Fibroblast of villous mesenchyme (primary cell): Measurements from ENCODE around the gene ECHS1. TPM values are rescaled to one million over a fixed set of nuclear protein-coding genes. Genes with fewer than 3 reads are reported as not detected.
"Not testable (repeated sequence)": the region's sequence is repeated elsewhere in the genome, so short reads cannot be mapped to it uniquely, and the experiment has no call there.

Source experiments
- DNase-seq: peaks from one replicate; pipeline ENCODE4 v3.0.0-alpha.2; 2010; ENCODE audit warnings: low read depth
- H3K4me3 ChIP-seq: 2 replicates; pipeline ENCODE4 v1.5.1; 2011; ENCODE audit warnings: low read depth, mild to moderate bottlenecking, low read length
- total RNA-seq: library from RNA; depleted of rRNA; stranded (reverse); fragments of >200 nt; gene quantifications from 2 replicates; pipeline ENCODE4 v1.2.3, GENCODE V29; 2012
- TF ChIP-seq, protein P1 (sequence below): IDR thresholded peaks from 2 replicates; pipeline ENCODE4 v1.5.1; 2012; ENCODE audit warnings: low read depth, mild to moderate bottlenecking, low read length; ENCODE audit not compliant: insufficient read depth

Gene ECHS1
- total RNA-seq, 1 donor = 59.6 TPM

DNA sequence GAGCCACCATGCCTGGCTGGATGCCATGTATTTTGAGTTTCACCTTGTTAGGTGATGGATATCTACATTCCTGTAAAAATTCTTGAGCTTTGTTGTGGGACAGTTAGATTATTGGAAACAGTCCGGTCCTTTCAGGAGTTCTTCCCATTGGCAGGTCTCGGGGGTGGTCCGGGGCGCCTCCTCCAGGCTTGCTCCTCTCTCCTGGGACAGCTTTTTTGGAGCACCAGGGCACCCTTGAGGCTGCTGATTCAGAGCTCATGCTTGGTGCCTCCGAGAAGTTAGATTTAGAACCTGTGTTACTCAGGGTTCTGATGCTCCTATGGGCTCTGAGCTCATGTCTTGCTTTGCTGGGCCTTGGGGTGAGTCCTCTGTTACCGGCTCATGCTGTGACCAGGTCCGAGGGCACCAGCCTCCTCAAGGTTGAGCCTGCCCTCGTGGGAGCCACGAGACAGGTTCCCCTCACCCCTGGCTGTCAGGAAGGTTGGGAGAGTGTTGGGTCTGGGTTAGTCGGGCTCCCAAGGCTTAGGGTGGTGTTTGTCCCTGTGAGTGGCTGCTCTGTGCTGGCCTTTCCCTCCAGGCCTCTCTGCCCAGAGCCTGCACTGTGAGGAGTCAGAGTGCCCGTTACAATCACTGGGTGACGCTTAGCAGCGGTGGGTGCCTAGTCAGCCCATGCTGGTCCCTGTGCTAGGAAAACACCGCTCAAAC is 45.3 kb upstream of the ECHS1 start:
- H3K4me3 ChIP-seq = no peak overlapping the region
- DNase-seq = no peak
- TF ChIP-seq, protein P1, sequence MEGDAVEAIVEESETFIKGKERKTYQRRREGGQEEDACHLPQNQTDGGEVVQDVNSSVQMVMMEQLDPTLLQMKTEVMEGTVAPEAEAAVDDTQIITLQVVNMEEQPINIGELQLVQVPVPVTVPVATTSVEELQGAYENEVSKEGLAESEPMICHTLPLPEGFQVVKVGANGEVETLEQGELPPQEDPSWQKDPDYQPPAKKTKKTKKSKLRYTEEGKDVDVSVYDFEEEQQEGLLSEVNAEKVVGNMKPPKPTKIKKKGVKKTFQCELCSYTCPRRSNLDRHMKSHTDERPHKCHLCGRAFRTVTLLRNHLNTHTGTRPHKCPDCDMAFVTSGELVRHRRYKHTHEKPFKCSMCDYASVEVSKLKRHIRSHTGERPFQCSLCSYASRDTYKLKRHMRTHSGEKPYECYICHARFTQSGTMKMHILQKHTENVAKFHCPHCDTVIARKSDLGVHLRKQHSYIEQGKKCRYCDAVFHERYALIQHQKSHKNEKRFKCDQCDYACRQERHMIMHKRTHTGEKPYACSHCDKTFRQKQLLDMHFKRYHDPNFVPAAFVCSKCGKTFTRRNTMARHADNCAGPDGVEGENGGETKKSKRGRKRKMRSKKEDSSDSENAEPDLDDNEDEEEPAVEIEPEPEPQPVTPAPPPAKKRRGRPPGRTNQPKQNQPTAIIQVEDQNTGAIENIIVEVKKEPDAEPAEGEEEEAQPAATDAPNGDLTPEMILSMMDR = no peak

DNA sequence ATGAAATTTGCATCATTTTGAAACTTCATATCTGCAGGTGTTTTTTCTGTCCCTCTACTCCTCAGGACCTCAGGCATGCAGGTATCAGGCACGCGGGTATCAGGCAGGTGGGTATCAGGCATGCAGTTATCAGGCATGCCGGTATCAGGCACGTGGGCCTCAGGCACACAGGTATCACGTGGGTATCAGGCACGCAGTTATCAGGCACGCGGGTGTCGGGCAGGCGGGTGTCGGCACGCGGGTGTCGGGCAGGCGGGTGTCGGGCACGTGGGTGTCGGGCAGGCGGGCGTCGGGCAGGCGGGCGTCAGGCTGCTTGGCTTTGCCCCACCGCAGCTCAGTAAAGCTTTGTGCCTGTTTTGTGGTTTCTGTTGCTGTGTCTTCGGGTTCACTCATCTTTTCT is 42.6 kb upstream of the ECHS1 start:
- TF ChIP-seq, protein P1 = no peak
- no peak overlapping the region for H3K4me3 ChIP-seq
- DNase-seq = no peak

DNA sequence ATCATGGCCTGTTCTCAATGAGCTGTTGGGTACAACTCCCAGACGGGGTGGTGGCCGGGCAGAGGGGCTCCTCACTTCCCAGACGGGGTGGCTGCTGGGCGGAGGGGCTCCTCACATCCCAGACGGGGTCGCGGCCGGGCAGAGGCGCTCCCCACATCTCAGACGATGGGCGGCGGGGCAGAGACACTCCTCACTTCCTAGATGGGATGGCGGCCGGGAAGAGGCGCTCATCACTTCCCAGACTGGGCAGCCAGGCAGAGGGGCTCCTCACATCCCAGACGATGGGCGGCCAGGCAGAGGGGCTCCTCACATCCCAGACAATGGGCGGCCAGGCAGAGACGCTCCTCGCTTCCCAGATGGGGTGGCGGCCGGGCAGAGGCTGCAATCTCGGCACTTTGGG is 41.2 kb upstream of the ECHS1 start:
- H3K4me3 ChIP-seq, DNase-seq: not testable (repeated sequence)

DNA sequence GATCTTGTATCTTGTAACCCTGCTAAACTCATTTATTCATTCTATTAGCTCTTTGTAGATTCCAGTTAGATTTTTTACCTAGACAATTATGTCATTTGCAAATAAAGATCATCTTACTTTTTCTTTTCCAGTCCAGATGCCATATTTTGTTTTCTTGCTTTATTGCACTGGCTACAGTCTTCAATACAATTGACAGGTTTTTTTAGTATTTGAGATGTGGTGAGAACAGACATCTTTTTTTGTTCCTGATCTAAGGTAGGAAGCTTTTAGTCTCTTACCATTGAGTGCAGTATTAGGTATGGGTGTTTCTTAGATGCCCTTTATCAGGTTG is 39.2 kb upstream of the ECHS1 start:
- no peak overlapping the region for H3K4me3 ChIP-seq
- DNase-seq = no peak
- TF ChIP-seq, protein P1 = no peak

DNA sequence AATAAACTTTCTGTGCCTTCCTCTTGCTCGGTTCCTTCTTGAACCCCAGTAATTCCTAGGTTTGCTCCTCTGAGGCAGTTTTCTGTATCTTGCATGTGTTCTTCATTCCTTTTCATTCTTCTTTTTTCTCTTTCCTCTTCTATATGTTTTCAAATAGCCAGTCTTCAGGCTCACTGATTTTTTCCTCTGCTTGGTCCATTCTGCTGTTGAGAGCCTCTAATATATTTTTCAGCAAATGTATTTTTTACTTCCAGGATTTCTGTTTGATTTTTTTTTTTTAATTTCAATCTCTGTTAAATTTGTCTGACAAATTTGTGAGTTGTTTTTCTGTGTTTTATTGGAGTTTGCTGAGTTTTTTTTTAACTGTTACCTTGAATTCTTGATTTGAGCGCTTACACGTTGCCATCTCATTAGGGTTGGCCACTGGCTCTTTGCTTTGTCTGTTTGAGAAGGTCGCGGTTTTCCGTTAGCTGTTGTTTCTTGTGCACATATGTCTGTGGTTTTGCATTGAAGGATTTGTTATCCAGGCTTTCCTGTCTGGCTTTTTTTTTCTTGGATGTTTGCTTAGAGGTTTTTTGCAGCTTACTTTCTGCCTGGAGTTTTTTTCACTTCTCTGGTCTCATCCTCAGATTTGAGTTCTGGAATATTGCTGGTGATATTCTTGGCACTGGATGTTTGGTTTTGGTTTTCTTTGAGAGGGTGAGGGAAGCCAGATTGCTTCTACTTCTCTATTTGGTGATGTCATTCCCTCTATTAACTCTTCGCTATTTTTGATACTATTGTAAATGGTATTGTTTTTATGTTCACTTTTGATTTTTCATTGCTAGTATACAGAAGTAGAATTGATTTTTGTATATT is 38.6 kb upstream of the ECHS1 start:
- TF ChIP-seq, protein P1 = no peak
- no peak overlapping the region for H3K4me3 ChIP-seq
- DNase-seq = no peak

DNA sequence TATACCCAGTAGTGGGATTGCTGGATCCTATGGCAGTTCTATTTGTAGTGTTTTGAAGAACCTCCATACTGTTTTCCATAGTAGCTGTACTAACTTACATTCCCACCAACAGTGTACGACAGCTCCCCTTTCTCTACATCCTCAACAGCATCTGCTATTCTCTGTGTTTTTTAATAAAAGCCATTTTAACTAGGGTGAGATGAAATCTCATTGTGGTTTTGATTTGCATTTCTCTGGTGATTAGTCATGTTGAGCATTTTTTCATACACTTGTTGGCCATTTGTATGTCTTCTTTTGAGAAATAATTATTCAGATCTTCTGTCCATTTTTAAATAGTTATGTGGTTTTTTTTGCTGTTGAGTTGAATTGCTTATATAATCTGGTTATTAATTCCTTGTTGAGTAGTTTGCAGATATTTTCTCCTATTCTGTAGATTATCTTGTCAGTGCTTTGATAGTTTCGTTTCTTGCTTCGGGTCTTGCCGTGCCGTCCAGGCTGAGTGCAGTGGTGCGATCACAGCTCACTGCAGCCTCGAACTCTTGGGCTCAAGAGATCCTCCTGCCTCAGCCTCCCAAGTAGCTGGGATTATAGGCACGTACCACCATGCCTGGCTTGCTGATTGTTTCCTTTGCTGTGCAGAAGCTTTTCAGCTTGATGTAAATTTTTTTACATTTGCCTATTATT is 32.8 kb upstream of the ECHS1 start:
- H3K4me3 ChIP-seq = no peak overlapping the region
- DNase-seq = peak; percentile 20
- TF ChIP-seq, protein P1 = no peak

DNA sequence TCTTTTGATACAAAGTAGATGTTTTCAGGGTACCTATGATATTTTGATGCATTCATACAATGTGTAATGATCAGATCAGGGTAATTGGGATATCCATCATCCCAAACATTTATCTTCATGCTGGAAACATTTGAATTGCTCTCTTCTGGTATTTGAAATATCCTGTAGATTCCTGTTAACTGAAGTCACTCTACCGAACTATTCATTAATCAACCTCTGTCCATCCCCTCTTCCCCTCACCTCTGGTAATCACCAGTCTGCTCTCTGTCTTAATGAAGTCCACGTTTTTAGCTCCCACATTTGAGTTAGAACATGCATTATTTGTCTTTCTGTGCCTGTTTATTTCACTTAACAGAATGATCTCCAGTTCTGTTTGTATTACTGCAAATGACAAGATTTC is 32.1 kb upstream of the ECHS1 start:
- no peak overlapping the region for H3K4me3 ChIP-seq
- DNase-seq = no peak
- TF ChIP-seq, protein P1 = no peak
